RWPE2 (cell line): ENCODE data around the gene CACTIN.
"Not testable (repeated sequence)": the region's sequence is repeated elsewhere in the genome, so short reads cannot be mapped to it uniquely, and the experiment has no call there.

Source experiments
- ATAC-seq: fragments of 200-7000 bp; cut with Tn5 transposase; 3 replicates; pipeline ENCODE4 v1.9.1; 2021; ENCODE audit warnings: low read depth
- DNase-seq: peaks from one replicate; pipeline ENCODE4 v3.0.0-alpha.2; 2020; ENCODE audit warnings: low spot score
- H3K27ac ChIP-seq: fragments of 450-650 bp; 2 replicates; pipeline ENCODE4 v1.5.1; 2017; ENCODE audit warnings: mild to moderate bottlenecking; ENCODE audit not compliant: poor library complexity, severe bottlenecking
- H3K27me3 ChIP-seq: fragments of 250-450 bp; sonication (Bioruptor Pico); 2 replicates; pipeline ENCODE4 v1.5.1; 2021; ENCODE audit warnings: mild to moderate bottlenecking, moderate library complexity; ENCODE audit not compliant: insufficient read depth, poor library complexity, severe bottlenecking
- H3K36me3 ChIP-seq: fragments of 250-450 bp; sonication (Bioruptor Pico); 2 replicates; pipeline ENCODE4 v1.5.1; 2020; ENCODE audit warnings: low read depth, mild to moderate bottlenecking, moderate library complexity
- H3K4me1 ChIP-seq: fragments of 250-450 bp; sonication (Bioruptor Pico); 2 replicates; pipeline ENCODE4 v1.5.1; 2021; ENCODE audit warnings: mild to moderate bottlenecking, moderate library complexity; ENCODE audit not compliant: insufficient read depth, poor library complexity, severe bottlenecking
- H3K4me3 ChIP-seq: fragments of 250-450 bp; sonication (Bioruptor Pico); 2 replicates; pipeline ENCODE4 v1.5.1; 2021; ENCODE audit warnings: mild to moderate bottlenecking, moderate library complexity; ENCODE audit not compliant: severe bottlenecking
- H3K9me3 ChIP-seq: fragments of 250-450 bp; sonication (Bioruptor Pico); 2 replicates; pipeline ENCODE4 v1.5.1; 2021; ENCODE audit warnings: mild to moderate bottlenecking, moderate library complexity; ENCODE audit not compliant: severe bottlenecking
- TF ChIP-seq, protein P1 (sequence below): fragments of 450-650 bp; IDR thresholded peaks from one replicate; pipeline ENCODE4 v1.5.1; 2017; ENCODE audit warnings: mild to moderate bottlenecking, moderate library complexity; ENCODE audit not compliant: poor library complexity, severe bottlenecking

CACTIN gene

DNA sequence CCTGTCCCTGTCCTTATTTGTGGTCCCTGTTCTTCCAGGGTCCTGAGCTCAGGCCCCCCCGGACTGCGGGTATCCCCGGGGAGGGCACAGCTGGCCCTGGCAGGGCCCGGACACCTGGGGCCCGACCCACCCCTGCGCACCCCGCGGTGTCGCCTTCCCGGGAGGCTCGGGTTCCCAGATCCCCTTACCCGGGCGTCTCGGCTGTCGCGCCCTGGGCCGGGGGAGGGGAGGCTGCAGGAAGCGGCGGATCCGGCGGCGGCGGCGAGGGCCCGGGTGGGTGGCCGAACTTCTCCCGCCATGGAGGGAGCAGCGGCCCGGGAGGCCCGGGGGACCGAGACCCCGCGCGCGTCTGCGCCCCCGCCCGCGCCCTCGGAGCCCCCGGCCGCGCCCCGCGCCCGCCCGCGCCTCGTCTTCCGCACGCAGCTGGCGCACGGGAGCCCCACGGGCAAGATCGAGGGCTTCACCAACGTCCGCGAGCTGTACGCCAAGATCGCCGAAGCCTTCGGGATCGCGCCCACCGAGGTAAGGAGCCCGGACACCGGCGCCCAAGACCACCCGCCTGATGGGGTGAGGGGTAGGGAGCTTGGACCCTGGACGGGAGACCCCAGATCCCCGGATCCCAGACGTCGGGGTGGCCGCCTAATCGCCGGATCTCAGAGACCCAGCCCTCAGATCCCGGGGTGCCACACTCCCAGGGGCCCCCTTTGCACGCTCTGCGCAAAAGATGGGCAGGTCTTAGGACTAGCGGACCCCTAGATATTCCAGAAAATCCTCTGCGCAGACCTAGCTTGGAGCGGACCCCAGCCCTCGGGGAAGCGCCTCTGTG is 41.1 kb downstream of the CACTIN start, which contains the start of gene GIPC3:
Gene GIPC3, plus strand, starts transcription at position 178 of the 826 bp plus-strand sequence. Its CDS starts 120 bp downstream, at position 298.
- no peak for ATAC-seq
- TF ChIP-seq, protein P1, sequence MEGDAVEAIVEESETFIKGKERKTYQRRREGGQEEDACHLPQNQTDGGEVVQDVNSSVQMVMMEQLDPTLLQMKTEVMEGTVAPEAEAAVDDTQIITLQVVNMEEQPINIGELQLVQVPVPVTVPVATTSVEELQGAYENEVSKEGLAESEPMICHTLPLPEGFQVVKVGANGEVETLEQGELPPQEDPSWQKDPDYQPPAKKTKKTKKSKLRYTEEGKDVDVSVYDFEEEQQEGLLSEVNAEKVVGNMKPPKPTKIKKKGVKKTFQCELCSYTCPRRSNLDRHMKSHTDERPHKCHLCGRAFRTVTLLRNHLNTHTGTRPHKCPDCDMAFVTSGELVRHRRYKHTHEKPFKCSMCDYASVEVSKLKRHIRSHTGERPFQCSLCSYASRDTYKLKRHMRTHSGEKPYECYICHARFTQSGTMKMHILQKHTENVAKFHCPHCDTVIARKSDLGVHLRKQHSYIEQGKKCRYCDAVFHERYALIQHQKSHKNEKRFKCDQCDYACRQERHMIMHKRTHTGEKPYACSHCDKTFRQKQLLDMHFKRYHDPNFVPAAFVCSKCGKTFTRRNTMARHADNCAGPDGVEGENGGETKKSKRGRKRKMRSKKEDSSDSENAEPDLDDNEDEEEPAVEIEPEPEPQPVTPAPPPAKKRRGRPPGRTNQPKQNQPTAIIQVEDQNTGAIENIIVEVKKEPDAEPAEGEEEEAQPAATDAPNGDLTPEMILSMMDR, result no peak
- Histone ChIP-seq H3K4me3 (no peak within 1 kb of the TSS), H3K9me3 (no peaks in the 10 kb centered on the region), H3K27me3 (peaks cover 24% of the 10 kb centered on the region), H3K4me1 (no peaks in the 10 kb centered on the region), H3K27ac (no peak within 1 kb of the TSS), H3K36me3 (no peaks in the 10 kb centered on the region)
- no peak for DNase-seq

DNA sequence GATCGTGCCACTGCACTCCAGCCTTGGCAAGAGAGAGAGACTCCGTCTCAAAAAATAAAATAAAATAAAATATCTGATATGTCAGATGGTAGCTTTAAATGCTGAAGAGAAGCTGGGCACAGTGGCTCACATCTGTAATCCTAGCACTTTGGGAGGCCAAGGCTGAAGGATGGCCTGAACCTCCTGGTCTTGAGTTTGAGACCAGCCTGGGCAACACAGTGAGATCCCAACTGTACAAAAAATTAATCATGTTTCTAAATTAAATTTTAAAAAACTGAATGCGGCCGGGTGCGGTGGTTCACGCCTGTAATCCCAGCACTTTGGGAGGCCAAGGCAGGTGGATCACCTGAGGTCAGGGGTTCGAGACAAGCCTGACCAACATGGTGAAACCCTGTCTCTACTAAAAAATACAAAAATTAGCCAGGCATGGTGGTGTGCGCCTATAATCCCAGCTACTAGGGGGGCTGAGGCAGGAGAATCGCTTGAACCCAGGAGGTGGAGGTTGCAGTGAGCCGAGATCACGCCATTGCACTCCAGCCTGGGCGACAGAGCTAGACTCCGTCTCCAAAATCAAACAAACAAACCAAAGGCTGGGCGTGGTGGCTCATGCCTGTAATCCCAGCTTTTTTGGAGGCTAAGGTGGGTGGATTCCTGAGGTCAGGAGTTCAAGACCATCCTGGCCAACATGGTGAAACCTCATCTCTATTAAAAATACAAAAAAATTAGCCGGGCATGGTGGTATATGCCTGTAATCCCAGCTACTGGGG is 42.4 kb downstream of the CACTIN start:
- H3K27me3 ChIP-seq, result peaks cover 24% of the 10 kb centered on the region
- not testable (repeated sequence) for ATAC-seq, DNase-seq, H3K27ac ChIP-seq, H3K9me3 ChIP-seq, H3K36me3 ChIP-seq, H3K4me1 ChIP-seq, H3K4me3 ChIP-seq

DNA sequence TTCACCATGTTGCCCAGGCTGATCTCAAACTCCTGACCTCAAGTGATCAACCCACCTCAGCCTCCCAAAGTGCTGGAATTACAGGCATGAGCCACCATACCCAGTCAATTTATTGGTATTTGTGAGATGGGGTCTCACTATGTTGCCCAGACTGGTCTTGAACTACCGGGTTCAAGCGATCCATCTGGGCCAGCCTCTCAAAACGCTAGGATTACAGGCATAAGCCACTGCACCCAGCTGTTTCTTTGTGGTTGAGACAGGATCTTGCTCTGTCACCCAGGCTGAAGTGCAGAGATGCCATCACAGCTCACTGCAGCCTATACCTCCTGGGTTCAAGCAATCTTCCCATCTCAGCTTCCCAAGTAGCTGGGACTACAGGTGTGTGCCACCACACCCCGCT is 44.8 kb downstream of the CACTIN start:
- not testable (repeated sequence) for ATAC-seq, H3K4me1 ChIP-seq, H3K27ac ChIP-seq, H3K4me3 ChIP-seq, H3K36me3 ChIP-seq, DNase-seq, H3K9me3 ChIP-seq
- peaks cover 19% of the 10 kb centered on the region for H3K27me3 ChIP-seq

DNA sequence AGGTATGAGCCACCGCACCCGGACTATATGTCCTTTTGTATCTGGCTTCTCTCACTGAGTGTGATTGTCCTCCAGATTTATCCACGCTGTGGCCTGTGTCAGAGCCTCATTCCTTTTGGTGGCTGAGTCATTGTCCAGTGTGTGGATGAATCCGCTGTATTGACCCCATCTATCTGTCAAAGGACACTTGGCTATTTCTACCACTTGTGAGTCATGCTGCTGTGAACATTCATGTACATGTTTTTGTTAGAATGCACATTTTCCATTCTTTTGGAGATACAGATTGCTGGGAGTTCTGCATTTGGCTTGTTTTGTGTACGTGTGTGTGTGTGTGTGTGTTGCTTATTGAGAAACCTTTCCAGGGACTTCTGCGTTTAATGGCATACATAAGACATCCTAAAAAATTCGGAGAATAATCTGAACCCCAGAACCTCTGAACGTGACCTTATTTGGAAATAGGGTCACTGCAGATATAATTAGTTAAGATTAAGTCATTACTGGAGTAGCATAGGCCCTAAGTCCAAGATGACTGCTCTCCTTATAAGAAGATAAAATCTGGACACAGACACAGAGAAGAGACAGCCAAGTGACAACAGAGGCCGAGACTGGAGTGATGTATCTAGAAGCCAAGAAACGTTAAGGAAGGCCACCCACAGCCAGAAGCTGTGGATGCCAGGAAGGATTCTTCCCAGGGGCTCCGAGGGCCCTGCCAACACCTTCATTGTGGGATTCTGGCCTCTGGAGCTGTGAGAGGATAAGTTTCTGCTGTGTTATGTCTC is 46.2 kb downstream of the CACTIN start:
- Histone ChIP-seq H3K4me3 (no peak overlapping the region), H3K27me3 (peaks cover 7% of the 10 kb centered on the region), H3K27ac (no peak overlapping the region), H3K4me1 (no peaks in the 10 kb centered on the region), H3K9me3 (no peaks in the 10 kb centered on the region), H3K36me3 (peaks cover 3% of the 10 kb centered on the region)
- no peak for DNase-seq
- peak; percentile 47; the same call in 2 of the 3 replicates for ATAC-seq
- TF ChIP-seq, protein P1, result no peak

DNA sequence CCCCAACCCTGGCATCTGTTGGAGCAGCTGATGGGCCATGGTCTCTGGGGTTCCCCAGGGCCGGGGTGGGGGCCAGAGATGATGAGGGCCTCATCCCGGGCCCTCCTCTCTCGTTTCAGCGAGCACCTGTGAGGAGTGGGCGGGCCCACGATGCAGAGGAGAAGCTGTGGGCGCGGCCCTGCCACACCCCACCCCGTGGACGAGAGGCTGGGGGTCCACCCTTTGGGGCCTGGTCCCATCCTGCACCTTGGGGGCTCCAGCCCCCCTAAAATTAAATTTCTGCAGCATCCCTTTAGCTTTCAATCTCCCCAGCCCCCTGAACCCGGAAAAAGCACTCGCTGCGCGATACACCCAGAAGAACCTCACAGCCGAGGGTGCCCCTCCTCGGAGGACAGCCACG is 48.2 kb downstream of the CACTIN start:
- Histone ChIP-seq H3K4me3 (no peak overlapping the region), H3K27ac (no peak overlapping the region), H3K36me3 (peaks cover 15% of the 10 kb centered on the region), H3K4me1 (no peaks in the 10 kb centered on the region), H3K9me3 (no peaks in the 10 kb centered on the region), H3K27me3 (no peaks in the 10 kb centered on the region)
- DNase-seq (no peak), ATAC-seq (no peak)
- TF ChIP-seq, protein P1, result no peak
